Skin epidermis (tissue), 12 donors: ENCODE data around the gene KLHL8.

ENCODE experiments used
- H3K27ac ChIP-seq, 21 experiments: fragments of 200-600 bp; sonication (generic) in 11 of 21; one replicate each; pipeline ENCODE4 v1.5.0; 2020; ENCODE audit warnings: mild to moderate bottlenecking in 3 of 21, inconsistent platforms in 2 of 21, moderate library complexity in 2 of 21
- H3K4me3 ChIP-seq, 7 experiments: fragments of 200-600 bp; sonication (generic) in 2 of 7; one replicate each; pipeline ENCODE4 v1.5.0; 2020; ENCODE audit warnings: inconsistent platforms in 2 of 7, mild to moderate bottlenecking in 2 of 7, moderate library complexity in 1 of 7

KLHL8 gene

DNA sequence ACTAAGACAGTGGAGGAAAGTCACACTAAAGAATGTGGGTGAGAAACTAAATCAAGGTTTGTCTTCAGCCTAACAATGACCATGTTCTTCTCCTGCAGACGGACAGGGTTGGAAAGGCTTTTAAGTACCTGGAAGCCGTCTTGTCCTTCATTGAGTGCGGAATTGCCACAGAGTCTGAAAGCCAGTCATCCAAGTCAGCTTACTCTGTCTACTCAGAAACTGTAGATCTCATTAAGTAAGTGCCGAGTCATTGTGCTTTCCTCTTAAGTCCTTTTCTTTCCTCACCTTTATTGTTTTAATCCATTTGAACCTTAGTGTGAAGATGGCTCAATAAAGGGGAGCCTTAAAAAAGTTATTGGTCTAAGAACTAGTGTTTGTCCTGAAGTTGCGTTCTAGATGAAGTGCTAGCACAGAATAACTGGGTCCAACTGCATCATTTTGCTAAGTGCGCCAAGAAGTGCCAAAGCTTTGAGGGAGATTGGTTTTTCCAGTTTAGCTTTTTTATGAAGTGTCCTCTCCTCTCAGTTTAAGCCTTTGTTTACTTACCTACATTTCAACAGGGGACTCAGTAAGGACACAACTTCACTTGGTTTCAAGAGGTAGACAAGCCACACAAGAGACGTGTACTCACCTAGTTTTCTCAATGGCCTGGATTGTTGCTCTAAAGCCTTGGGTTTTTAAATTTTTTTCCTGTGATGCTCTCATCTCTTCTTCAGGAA lies 89.3 kb downstream of the KLHL8 start:
- no peak overlapping the region for H3K4me3 ChIP-seq

DNA sequence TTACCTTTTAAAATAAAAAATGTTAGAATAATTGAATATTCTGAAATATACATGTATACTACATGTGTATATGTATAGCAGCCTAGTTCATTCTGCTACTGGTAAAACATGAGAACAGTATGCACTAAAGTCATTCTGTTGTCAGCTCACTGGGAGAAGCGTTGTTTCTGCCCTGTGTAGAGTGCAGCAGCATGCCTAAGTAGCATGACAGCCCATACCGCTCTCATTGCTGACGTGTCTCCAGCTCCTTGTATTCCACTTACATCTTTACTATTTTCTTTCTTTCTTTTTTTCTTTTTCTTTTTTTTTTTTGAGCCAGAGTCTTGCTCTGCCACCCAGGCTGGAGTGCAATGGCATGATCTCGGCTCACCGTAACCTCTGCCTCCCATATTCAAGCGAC lies 90.7 kb downstream of the KLHL8 start:
- Histone ChIP-seq H3K27ac (no peak overlapping the region), H3K4me3 (no peak overlapping the region)

More for the DNA sequence above, 89.3 kb downstream of the KLHL8 start:
- H3K27ac ChIP-seq = no peak overlapping the region

DNA sequence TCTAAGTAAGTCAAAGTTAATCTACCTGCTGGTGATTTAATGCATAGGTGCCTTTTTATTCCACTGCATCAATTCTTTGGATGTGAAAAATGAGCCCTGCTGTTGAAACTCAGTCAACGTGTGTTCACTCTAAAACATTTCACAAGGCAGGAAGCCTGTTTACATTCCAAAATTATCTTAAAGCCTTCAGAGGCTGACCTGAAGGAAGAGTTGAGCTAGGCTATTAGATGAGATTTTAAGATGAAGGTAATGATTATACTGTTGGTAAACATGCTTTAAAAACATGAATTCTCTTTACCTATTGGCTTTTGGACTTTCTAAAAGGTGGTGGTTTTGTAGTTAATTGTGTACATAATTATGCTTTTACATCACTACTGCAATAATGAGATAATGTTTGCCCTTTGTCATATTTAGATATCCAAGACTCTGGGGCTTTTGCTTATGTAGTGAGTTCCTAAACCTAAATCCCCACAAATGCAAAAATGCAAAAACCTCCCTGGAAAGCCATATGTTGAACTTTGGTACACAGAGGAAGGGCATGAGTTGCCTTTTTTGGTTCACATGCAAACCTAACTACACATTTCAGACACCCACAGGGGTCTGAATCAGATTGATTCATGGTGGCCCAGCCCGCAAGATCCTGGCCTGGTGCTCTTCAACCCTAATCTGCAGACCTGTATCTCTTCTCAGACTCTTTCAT lies 92.3 kb downstream of the KLHL8 start:
- H3K4me3 ChIP-seq = no peak overlapping the region

DNA sequence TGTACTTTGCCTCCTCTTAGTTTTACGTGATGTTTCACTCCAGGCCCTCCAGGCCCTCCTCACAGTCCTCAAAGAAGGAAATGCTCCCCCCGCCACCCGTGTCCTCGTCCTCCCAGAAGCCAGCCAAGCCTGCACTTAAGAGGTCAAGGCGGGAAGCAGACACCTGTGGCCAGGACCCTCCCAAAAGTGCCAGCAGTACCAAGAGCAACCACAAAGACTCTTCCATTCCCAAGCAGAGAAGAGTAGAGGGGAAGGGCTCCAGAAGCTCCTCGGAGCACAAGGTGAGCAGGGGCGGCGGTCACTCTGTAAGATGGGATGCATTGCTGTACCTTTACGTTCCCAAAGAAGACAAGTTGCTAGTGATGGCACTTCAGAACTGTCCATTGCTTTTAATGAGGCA lies 94.4 kb downstream of the KLHL8 start:
- no peak overlapping the region for H3K4me3 ChIP-seq

More for the DNA sequence above, 92.3 kb downstream of the KLHL8 start:
- no peak overlapping the region for H3K27ac ChIP-seq

DNA sequence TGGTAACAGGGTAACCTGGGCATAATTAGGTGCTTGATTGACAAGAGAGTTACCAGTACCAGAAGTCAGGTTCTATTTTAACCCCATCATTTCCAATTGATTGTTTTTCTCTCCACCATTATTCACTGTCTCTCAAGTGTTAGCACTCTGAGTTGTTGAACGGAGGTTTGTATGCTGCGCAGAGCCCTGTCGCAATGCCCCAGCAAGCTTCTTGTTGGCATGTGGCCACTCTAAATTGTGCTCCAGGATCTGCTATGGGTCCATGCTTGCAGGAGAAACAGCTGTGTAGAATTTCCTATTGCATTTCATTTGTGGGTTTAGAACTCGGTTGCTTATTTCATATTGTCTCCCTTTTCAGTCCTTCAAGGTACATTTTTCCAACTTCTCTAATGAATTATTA lies 98.2 kb downstream of the KLHL8 start:
- peak overlapping the region in 1 of 7 experiments; percentile 30 for H3K4me3 ChIP-seq
- H3K27ac ChIP-seq = peak overlapping the region in 18 of 21 experiments; percentile 20 to 87 (median 70)

More for the DNA sequence above, 94.4 kb downstream of the KLHL8 start:
- no peak overlapping the region for H3K27ac ChIP-seq

DNA sequence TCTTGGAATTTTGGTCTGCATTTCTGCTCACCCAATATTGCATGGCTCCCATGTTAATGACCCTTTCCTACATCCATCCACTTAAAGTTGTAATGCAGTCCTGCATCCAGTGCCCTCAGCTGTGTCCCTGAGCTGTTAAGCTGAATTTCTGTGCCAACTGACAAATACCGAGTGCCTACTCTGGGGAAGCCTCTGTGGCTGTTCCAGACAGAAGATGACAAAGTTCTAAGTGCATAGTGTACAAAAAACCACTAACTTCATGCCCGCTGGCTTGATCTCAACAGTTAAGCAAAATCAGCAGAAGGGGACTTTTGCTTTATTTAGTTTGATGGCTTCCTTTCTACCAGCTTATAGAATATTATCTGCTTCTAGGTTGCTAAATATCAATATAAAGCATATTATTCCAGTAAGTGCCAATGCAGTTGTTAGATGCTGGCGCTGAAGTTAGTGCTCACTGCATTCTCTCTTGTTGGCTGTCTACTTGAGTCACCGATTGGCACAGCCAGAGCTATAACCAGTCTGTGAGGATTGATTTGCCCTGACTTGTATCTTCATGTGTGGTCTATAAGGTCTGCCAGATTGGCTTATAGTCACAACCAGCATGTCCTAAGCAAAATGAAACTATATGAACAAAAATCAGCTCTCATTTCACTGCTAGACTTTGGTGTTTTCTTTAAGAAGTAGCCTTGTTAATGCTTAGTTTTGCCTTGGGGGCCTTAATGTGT lies 98.9 kb downstream of the KLHL8 start:
- Histone ChIP-seq H3K4me3 (peak overlapping the region in 1 of 7 experiments; percentile 30), H3K27ac (peak overlapping the region in 20 of 21 experiments; percentile 17 to 87 (median 68))

DNA sequence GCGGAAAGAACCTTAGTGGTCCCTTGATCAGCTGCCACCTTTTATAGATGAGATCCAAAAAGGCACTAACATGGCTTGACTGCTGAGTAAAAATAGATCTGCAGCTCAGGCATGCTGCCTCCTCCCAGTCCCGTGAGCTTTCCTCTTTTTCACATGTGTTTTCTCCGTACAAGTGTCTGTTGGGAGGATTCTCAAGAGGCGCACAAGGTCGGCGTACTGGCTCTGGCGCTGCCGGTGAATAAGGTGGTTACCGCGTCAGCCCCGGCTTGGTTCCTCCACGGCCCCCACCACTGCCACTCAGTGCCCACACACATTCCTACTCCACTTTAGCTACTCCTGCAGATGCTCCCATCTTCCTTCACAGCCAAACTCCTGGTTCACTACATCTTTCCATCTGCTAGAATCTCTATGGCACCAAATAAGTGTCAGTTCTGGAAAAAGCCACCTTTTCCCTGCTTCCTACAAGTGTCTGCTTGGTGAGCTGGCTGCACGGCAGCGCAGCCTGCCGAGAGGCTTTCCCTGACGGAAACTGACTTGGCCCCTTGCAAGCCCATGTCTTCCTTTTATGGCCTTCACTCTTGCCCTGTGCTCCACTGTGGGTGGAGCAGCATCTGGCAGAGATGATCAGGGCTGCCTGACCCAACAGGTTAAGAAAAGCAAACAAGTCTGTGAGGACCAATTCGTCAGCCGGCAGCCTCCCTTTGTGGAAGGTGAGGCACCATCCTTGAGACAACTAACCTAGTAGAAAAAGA lies 99.8 kb downstream of the KLHL8 start:
- Histone ChIP-seq H3K4me3 (peak overlapping the region in 1 of 7 experiments; percentile 9), H3K27ac (peak overlapping the region in 20 of 21 experiments; percentile 34 to 87 (median 68))

DNA sequence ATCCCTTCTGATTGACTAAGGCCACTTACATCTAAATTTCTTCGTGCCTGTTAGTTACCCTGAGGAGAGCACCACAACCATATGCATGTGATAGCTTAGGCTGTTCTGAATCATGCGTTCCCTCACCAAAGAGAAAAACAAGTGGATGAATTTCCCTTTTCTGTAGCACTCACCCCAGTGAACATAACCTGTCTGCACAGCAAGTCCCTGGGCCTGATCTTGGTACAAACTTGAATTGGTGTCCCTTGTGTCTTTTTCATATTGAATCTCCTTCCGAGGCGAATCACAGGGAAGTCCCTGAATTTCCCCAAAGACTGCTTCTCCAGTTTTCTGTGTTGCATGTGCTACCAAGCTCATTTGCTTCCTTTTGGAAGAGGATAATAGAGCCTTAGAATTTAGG lies 100.4 kb downstream of the KLHL8 start:
- Histone ChIP-seq H3K4me3 (peak overlapping the region in 1 of 7 experiments; percentile 9), H3K27ac (peak overlapping the region in 19 of 21 experiments; percentile 1 to 87 (median 67))

DNA sequence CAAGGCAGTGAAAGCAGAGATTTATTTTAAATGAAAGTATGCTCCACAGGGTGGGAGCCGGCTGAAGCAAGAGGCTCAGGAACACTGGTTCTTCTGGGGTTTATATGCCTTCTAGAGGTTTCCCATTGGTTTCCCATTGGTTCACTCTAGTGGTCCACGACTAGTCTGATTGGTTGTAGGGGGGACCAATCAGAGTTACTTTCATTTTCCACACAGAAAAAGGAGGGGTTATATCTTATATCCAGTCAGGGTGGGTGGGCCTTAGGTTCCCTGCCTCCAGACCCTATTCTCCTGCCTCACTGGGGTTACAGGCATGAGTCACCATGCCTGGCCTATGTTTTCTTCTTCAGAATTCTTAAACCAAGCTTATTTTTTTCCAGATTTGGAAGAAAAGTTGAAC lies 101.6 kb downstream of the KLHL8 start:
- no peak overlapping the region for H3K4me3 ChIP-seq

DNA sequence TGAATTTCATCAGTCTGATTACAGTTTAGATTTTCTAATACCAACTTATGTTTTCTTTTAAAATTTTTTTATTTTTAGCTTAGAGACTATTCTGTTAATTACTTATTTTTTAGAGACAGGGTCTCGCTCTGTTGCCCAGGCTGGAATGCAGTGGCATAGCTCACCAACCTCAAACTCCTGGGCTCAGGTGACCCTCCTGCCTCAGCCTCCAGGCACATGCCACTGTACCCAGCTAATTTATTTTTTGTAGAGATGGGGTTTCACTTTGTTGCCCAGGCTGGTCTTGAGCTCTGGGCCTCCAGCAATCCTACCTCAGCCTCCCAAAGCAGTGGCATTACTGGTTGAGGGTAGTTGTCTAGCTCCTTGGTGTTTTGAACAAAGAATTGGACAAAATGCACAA lies 102.0 kb downstream of the KLHL8 start:
- Histone ChIP-seq H3K27ac (peak overlapping the region in 5 of 21 experiments; percentile 14 to 77 (median 23)), H3K4me3 (no peak overlapping the region)

More for the DNA sequence above, 101.6 kb downstream of the KLHL8 start:
- H3K27ac ChIP-seq = peak overlapping the region in 9 of 21 experiments; percentile 5 to 80 (median 20)

DNA sequence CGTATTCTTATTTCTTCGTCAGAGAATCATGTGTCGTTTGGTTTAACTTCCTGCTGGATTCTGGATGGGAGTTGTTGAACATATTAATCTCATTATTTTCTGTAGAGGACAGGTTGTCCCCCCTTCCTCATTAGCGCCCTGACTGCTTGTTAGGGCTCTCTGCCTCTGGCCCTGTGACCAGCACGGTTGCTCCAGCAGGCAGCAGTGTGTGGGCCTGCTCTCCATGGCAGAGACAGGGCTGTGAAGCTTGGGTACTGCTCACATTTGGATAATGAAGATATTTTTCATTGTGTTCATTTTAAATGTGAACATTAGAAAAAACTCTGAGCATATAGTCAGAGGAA lies 102.7 kb downstream of the KLHL8 start:
- Histone ChIP-seq H3K4me3 (no peak overlapping the region), H3K27ac (no peak overlapping the region)

DNA sequence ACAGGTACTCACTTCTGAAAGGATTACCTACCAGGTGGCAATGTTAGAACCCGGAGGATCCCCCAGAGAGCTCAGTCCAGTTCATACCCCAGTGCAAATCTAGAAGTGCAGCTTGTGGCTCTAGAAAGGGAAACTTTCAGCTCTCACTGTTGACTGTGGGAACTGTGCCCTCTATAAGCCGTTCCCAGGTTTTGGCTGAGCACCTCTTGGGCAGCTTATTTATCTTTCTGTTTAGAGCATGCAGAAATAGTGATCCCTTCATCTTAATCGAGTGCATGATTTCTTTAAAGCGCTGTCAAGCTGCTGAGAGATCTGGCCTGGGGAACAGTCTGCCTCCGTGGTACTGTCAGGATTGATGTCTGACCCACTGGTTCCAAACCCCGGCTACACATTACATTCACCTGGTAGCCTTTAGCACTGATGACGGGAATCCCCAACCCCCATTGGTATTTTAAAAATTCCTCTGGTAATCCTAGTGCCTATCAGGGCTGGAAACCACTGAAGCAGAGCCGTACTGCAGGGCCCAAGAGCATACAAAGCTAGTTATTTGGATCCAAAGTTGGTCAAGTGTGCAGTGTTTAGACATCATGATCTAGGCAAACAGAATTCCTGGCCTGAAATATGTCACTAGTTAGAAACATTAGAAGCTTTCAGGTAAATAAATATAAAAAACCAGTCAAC lies 103.2 kb downstream of the KLHL8 start:
- H3K27ac ChIP-seq = peak overlapping the region in 1 of 21 experiments; percentile 27
- no peak overlapping the region for H3K4me3 ChIP-seq

DNA sequence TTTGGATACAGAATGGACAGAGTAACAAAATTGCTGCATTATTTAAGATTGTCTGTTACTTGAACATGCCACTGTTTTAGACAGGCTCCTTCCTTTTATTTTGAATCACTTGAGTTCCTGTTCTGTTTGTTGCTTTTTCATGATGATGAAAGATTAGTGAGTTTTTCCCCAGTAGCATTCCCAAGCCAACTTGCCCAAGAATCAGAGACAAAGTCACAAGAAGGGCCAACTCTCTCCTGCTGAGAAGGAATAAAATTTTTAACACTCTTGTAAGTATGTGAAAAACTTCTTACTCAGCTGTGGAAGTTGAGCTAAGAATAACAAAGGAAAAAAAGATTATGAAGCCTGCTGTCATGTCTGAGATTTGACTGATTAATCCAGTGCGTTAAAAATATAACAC lies 104.2 kb downstream of the KLHL8 start:
- H3K27ac ChIP-seq = no peak overlapping the region
- H3K4me3 ChIP-seq = no peak overlapping the region

DNA sequence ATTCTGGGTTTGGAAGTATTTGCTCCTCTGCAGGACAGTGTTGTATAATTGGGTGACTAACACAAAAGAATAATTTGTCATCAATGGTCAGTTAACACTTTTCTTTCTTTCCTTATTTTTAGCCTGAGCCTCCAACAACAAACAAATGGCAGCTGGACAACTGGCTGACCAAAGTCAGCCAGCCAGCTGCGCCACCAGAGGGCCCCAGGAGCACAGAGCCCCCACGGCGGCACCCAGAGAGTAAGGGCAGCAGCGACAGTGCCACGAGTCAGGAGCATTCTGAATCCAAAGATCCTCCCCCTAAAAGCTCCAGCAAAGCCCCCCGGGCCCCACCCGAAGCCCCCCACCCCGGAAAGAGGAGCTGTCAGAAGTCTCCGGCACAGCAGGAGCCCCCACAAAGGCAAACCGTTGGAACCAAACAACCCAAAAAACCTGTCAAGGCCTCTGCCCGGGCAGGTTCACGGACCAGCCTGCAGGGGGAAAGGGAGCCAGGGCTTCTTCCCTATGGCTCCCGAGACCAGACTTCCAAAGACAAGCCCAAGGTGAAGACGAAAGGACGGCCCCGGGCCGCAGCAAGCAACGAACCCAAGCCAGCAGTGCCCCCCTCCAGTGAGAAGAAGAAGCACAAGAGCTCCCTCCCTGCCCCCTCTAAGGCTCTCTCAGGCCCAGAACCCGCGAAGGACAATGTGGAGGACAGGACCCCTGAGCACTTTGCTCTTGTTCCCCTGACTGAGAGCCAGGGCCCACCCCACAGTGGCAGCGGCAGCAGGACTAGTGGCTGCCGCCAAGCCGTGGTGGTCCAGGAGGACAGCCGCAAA lies 106.0 kb downstream of the KLHL8 start:
- no peak overlapping the region for H3K4me3 ChIP-seq

DNA sequence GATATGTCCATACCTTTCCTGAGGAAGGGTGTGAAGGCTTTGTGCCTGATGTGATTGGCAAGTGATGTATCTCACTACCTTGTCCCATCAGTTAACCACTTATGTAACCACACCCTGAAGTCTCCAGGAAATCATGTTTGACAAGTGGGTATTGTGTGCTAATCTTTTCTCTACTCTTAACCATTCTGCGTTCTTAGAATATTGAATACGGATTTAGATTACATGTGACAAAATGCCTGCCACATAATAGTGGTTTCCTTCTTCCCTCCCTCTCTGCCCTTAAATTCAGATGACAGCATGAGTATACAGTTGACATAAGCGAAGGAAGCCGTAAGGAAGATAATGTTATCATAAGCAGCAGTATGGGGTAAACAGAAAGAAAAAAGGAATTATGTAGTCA lies 108.4 kb downstream of the KLHL8 start:
- no peak overlapping the region for H3K4me3 ChIP-seq
- H3K27ac ChIP-seq = no peak overlapping the region

More for the DNA sequence above, 106.0 kb downstream of the KLHL8 start:
- peak overlapping the region in 1 of 21 experiments; percentile 19 for H3K27ac ChIP-seq
